Measurements from ENCODE around the gene DMAC1. TPM values are rescaled to one million over a fixed set of nuclear protein-coding genes. Genes with fewer than 3 reads are reported as not detected.

The DMAC1 gene
- polyA plus RNA-seq, 2 of the 4 experiments (the other 2 are of a cell fraction), result 34.3 to 58.9 TPM

GRCh38 chr9:7819984-7820383, 20.4 kb upstream of the DMAC1 start:
- H3K4me1 ChIP-seq, result no peaks in the 10 kb centered on the region
- no peaks in the 10 kb centered on the region for H3K9me3 ChIP-seq
- no peak overlapping the region for H3K4me3 ChIP-seq
- ChIA-PET POLR2A (no interaction called here), CTCF (no interaction called here)
- no peak for TF ChIP-seq ZFP36 (IDR thresholded peaks at IDR 0.05; ENCODE audit: borderline replicate concordance, partially characterized antibody)
- no peak for TF ChIP-seq CHD4 (IDR thresholded peaks at IDR 0.05; ENCODE audit: borderline replicate concordance)
- TF ChIP-seq ZSCAN20 (CRISPR knock-in tag; IDR thresholded peaks at IDR 0.05), result no peak
- no peak for TF ChIP-seq POLR2A (IDR thresholded peaks at IDR 0.05; ENCODE audit: low read length)
- peak; percentile 45 to 53; a peak in 2 of 4 replicates for TF ChIP-seq CEBPB (IDR thresholded peaks at IDR 0.05)
- TF ChIP-seq USF2 (IDR thresholded peaks at IDR 0.05), result no peak
- TF ChIP-seq MYC (IDR thresholded peaks at IDR 0.05; ENCODE audit: borderline replicate concordance, low read length), result no peak
- no peak for TF ChIP-seq EP300 (IDR thresholded peaks at IDR 0.05)
- no peak for FAIRE-seq
- ATAC-seq, result no peak
- no peak overlapping the region for H3K27ac ChIP-seq
- 14% methylated on average over 1 of the region's 1 CpG for WGBS (ENCODE audit: missing lambda C conversion rate)
- no peak for DNase-seq (ENCODE audit: low read depth in 1 of 2, low spot score in 1 of 2)
- no peak overlapping the region for H3K4me2 ChIP-seq

- H3K27ac ChIP-seq, result no peak overlapping the region
- TF ChIP-seq REST (IDR thresholded peaks at IDR 0.05) (no peak), NR3C1 (IDR thresholded peaks at IDR 0.05) (no peak), HDAC2 (IDR thresholded peaks at IDR 0.05) (no peak), RCOR1 (IDR thresholded peaks at IDR 0.05; ENCODE audit: low read depth, low read length) (no peak), SREBF2 (IDR thresholded peaks at IDR 0.05) (no peak), ELK1 (IDR thresholded peaks at IDR 0.05; ENCODE audit: low read depth, low read length) (no peak), CEBPB (IDR thresholded peaks at IDR 0.05) (no peak), KDM5A (IDR thresholded peaks at IDR 0.05) (no peak), NFE2L2 (conservative IDR thresholded peaks at IDR 0.05; ENCODE audit: low read length) (no peak)
- H3K4me2 ChIP-seq, result no peak overlapping the region
- ChIA-PET POLR2A (no interaction called here), CTCF (no interaction called here)
- no peaks in the 10 kb centered on the region for H3K4me1 ChIP-seq
- no peak for ATAC-seq
- 46% methylated on average over 2 of the region's 2 CpGs for WGBS (ENCODE audit: missing lambda C conversion rate)
- H3K4me3 ChIP-seq, result no peak overlapping the region
- H3K9me3 ChIP-seq, result no peaks in the 10 kb centered on the region
- FAIRE-seq, result no peak
- no peak for DNase-seq (ENCODE audit: low read depth in 1 of 2, low spot score in 1 of 2)
These were observed 16.4 kb upstream of the DMAC1 start for GRCh38 chr9:7816021-7816420.

GRCh38 chr9:7813030-7813429, 13.5 kb upstream of the DMAC1 start:
- CTCF ChIA-PET, result no interaction called here
- no peak for DNase-seq (ENCODE audit: low read depth in 1 of 2, low spot score in 1 of 2)

More at GRCh38 chr9:7813030-7813429, 13.5 kb upstream of the DMAC1 start:
- ATAC-seq (no peak), FAIRE-seq (no peak)
- no peak overlapping the region for H3K4me2 ChIP-seq
- TF ChIP-seq SMC3 (IDR thresholded peaks at IDR 0.05) (no peak), HES2 (IDR thresholded peaks at IDR 0.05) (no peak), MAFK (IDR thresholded peaks at IDR 0.05; ENCODE audit: partially characterized antibody) (no peak), POLR2AphosphoS2 (conservative IDR thresholded peaks at IDR 0.05; ENCODE audit: low read length) (no peak)
- POLR2A ChIA-PET, result no interaction called here
- no peaks in the 10 kb centered on the region for H3K4me1 ChIP-seq
- H3K9me3 ChIP-seq, result no peaks in the 10 kb centered on the region
- H3K27ac ChIP-seq, result no peak overlapping the region
- no peak overlapping the region for H3K4me3 ChIP-seq
- 3% methylated on average over 2 of the region's 2 CpGs for WGBS (ENCODE audit: missing lambda C conversion rate)
